Smooth muscle cell (in vitro differentiated cells): Measurements from ENCODE around the gene PDE2A. TPM values are rescaled to one million over a fixed set of nuclear protein-coding genes. Genes with fewer than 3 reads are reported as not detected.

Experiments
- DNase-seq: peaks from one replicate; lab custom pipeline; 2025; ENCODE audit not compliant: unreplicated experiment; lab: John Stamatoyannopoulos, UW
- H2AFZ ChIP-seq: fragments of 200-600 bp; sonication (generic); 2 replicates; pipeline ENCODE4 v1.6.0; 2016; ENCODE audit warnings: antibody characterized with exemption, low read depth, mild to moderate bottlenecking
- H3F3A ChIP-seq: fragments of 200-600 bp; sonication (generic); 2 replicates; pipeline ENCODE4 v1.6.0; 2017; ENCODE audit warnings: antibody characterized with exemption, low read depth
- H3K27ac ChIP-seq: fragments of 200-600 bp; sonication (generic); 2 replicates; pipeline ENCODE4 v1.5.1; 2016; ENCODE audit warnings: low read depth, mild to moderate bottlenecking
- H3K27me3 ChIP-seq: fragments of 200-600 bp; sonication (generic); 2 replicates; pipeline ENCODE4 v1.6.1; 2016; ENCODE audit warnings: low read depth, mild to moderate bottlenecking
- H3K36me3 ChIP-seq: fragments of 200-600 bp; sonication (generic); 2 replicates; pipeline ENCODE4 v1.5.1; 2016; ENCODE audit warnings: low read depth
- H3K4me1 ChIP-seq: fragments of 200-600 bp; sonication (generic); 2 replicates; pipeline ENCODE4 v1.5.1; 2016; ENCODE audit warnings: low read depth
- H3K4me2 ChIP-seq: fragments of 200-600 bp; sonication (generic); 2 replicates; pipeline ENCODE4 v1.6.0; 2016; ENCODE audit warnings: mild to moderate bottlenecking
- H3K4me3 ChIP-seq: fragments of 200-600 bp; sonication (generic); 2 replicates; pipeline ENCODE4 v1.5.1; 2016; ENCODE audit warnings: mild to moderate bottlenecking
- H3K79me2 ChIP-seq: fragments of 200-600 bp; sonication (generic); 2 replicates; pipeline ENCODE4 v1.6.0; 2016; ENCODE audit warnings: low read depth, mild to moderate bottlenecking
- H3K9ac ChIP-seq: fragments of 200-600 bp; sonication (generic); 2 replicates; pipeline ENCODE4 v1.6.0; 2016; ENCODE audit warnings: low read depth
- H3K9me3 ChIP-seq: fragments of 200-600 bp; sonication (generic); replicated peaks from 2 replicates; pipeline ENCODE4 v1.5.1; 2016; ENCODE audit warnings: low read depth
- H4K20me1 ChIP-seq: fragments of 200-600 bp; sonication (generic); 2 replicates; pipeline ENCODE4 v1.6.0; 2016; ENCODE audit warnings: low read depth
- WGBS: methylation state at CpG from one replicate; pipeline ENCODE4 v1.1.7; 2016; ENCODE audit warnings: low lambda C conversion rate; 5-methylcytosine and 5-hydroxymethylcytosine counted together
- polyA plus RNA-seq: library from polyadenylated mRNA; unstranded; fragments of >200 nt; fragmentation: Nextera tagmentation; extraction: Ambion mirVana; gene quantifications from 2 replicates; pipeline ENCODE4 v1.2.1, GENCODE V29; 2016
- total RNA-seq: library from RNA; depleted of rRNA; stranded (reverse); fragments of >200 nt; gene quantifications from 2 replicates; pipeline ENCODE4 v1.2.3, GENCODE V29; 2014
- TF ChIP-seq, protein P1 (sequence below): fragments of 200-600 bp; sonication (generic); IDR thresholded peaks from 2 replicates; pipeline ENCODE4 v1.5.1; 2017; ENCODE audit warnings: borderline replicate concordance, mild to moderate bottlenecking, antibody characterized with exemption; ENCODE audit not compliant: insufficient read depth, poor library complexity, severe bottlenecking

Gene PDE2A
- total and polyA plus RNA-seq, 2 experiments from 2014 or later, result 1.0 TPM; not detected in 1

DNA sequence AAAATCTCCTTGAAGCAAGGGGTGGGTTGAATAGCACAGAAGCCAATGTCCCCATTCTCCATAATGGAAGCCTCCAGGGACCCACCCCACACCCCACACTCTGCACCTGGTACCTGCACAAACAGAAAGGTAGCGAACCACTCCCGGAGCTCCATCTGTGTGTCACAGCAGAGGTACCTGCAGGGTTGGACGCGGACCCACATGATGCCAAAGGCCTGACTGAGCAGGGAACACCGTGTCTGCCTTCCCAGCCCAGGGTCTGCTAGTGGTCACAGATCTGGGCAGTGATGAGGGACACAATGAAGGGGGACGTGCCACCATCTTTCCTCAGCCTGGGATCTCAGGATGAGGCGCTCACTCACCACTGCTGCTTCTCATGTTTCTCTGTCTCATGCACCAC is 13.1 kb upstream of the PDE2A start:
- Histone ChIP-seq H2AFZ (no peak overlapping the region), H3K27me3 (no peaks in the 10 kb centered on the region), H3K4me2 (peak overlapping the region; percentile 52), H3K36me3 (no peaks in the 10 kb centered on the region), H3F3A (peaks cover 9% of the 10 kb centered on the region), H3K4me1 (peaks cover 6% of the 10 kb centered on the region), H3K9ac (no peak overlapping the region), H4K20me1 (peaks cover 37% of the 10 kb centered on the region), H3K27ac (peak overlapping the region; percentile 84), H3K9me3 (no peaks in the 10 kb centered on the region), H3K4me3 (no peak overlapping the region), H3K79me2 (no peaks in the 10 kb centered on the region)
- no peak for DNase-seq
- TF ChIP-seq, protein P1, sequence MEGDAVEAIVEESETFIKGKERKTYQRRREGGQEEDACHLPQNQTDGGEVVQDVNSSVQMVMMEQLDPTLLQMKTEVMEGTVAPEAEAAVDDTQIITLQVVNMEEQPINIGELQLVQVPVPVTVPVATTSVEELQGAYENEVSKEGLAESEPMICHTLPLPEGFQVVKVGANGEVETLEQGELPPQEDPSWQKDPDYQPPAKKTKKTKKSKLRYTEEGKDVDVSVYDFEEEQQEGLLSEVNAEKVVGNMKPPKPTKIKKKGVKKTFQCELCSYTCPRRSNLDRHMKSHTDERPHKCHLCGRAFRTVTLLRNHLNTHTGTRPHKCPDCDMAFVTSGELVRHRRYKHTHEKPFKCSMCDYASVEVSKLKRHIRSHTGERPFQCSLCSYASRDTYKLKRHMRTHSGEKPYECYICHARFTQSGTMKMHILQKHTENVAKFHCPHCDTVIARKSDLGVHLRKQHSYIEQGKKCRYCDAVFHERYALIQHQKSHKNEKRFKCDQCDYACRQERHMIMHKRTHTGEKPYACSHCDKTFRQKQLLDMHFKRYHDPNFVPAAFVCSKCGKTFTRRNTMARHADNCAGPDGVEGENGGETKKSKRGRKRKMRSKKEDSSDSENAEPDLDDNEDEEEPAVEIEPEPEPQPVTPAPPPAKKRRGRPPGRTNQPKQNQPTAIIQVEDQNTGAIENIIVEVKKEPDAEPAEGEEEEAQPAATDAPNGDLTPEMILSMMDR, result no peak
- WGBS, result 96% methylated on average over 7 of the region's 7 CpGs

DNA sequence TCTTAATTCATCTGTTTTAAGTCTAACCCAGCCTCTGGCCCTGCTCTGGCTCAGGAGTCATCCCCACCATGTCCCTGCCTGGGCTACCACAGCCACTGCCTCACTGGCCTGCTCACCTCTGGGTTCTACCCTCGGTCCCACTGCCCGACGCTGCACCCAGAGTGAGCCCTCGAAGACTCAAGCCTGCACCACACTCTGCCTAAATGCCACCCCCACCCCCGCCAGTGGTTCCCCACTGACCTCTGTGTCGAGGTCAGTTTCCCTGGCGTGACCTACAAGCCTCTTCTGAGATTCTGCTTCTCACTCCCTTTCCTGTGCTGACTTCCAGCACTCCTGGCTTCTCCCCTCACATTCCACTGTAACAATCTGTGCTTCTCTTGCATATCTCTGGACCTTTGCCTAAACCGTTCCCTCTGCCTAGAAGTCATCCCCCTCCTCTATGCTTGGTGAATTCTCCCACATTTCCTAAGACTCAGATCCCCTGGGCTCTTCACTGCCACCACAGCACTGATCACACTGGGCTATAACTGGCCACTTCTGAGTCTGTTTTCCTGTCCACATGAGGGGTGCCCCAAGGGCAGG is 12.5 kb upstream of the PDE2A start:
- Histone ChIP-seq H3K4me3 (no peak overlapping the region), H3K9ac (no peak overlapping the region), H4K20me1 (peaks cover 39% of the 10 kb centered on the region), H3K79me2 (no peaks in the 10 kb centered on the region), H2AFZ (no peak overlapping the region), H3K4me1 (peaks cover 6% of the 10 kb centered on the region), H3K9me3 (no peaks in the 10 kb centered on the region), H3F3A (peaks cover 9% of the 10 kb centered on the region), H3K27ac (peak overlapping the region; percentile 84), H3K36me3 (no peaks in the 10 kb centered on the region), H3K4me2 (peak overlapping the region; percentile 52), H3K27me3 (no peaks in the 10 kb centered on the region)
- TF ChIP-seq, protein P1, result no peak
- no peak for DNase-seq
- WGBS, result 80% methylated on average over 8 of the region's 8 CpGs

DNA sequence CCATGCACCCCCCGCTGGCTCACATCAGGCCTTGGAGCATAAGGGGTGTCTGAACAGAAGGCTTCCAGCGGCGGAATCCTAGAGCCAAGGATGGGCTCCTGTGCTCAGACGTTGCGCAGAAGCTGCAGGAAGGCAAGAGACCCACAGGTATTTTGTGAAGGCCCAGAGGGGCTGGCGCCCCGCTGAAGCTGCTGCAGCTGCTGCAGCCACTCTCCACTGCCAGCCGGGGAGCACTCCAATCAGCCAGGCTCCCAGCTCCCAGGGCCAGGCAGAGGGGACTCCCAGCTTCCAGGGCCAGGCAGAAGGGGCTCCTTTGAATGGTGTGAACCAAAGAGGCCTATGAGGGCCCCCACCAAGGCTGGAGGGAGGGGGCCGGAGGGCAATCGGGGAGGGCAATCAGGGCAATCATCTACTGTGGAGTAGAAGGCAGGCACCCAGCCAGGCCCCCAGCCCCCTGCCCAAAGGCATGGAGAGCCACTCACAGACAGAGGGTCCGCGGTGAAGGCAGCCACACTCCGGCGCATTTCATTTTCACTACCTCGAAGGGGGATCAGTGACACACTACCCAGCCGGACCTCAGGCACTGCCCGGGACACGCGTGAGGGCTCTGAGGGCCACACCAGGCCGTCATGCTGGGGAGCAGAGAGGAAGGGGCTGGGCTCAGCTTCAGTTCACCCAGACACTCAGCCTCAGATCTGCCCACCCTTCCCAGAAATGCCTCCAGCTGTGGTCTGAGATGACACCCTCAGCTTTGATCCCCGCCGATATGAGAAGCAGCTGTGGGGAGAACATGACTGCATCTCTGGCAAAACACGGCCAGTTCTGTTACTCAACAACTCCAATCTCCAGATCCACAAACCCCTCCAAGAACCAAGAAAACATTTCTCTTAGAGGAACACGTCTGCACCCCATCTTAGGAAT is 11.6 kb upstream of the PDE2A start:
- Histone ChIP-seq H3K4me3 (no peak overlapping the region), H3K36me3 (no peaks in the 10 kb centered on the region), H3K79me2 (no peaks in the 10 kb centered on the region), H3K4me2 (peak overlapping the region; percentile 52), H2AFZ (no peak overlapping the region), H3K27ac (peak overlapping the region; percentile 84), H3K9me3 (no peaks in the 10 kb centered on the region), H3K4me1 (peaks cover 6% of the 10 kb centered on the region), H3K27me3 (no peaks in the 10 kb centered on the region), H3K9ac (no peak overlapping the region), H4K20me1 (peaks cover 42% of the 10 kb centered on the region), H3F3A (peaks cover 9% of the 10 kb centered on the region)
- no peak for DNase-seq
- 65% methylated on average over 24 of the region's 24 CpGs for WGBS
- TF ChIP-seq, protein P1, result no peak
